H1 (cell line): ENCODE results near the gene TROAP. TPM values are rescaled to one million over a fixed set of nuclear protein-coding genes. Genes with fewer than 3 reads are reported as not detected.

Experiments used
- EZH2 ChIP-seq: fragments of 200-600 bp; sonication (generic); IDR thresholded peaks from 2 replicates; pipeline ENCODE4 v1.7.1; 2012; ENCODE audit warnings: low read depth, mild to moderate bottlenecking, moderate library complexity, low read length, inconsistent platforms; ENCODE audit not compliant: severe bottlenecking
- HDAC6 ChIP-seq: IDR thresholded peaks from one replicate; pipeline ENCODE4 v1.7.1; 2012; ENCODE audit warnings: low read depth, mild to moderate bottlenecking, inconsistent platforms, low read length, moderate library complexity
- RAD21 ChIP-seq, 2 experiments: IDR thresholded peaks in 1 of 2; conservative IDR thresholded peaks in 1 of 2; 2 replicates each; pipeline ENCODE4 v1.6.1; 2011; ENCODE audit warnings: low read depth in 2 of 2, low read length in 2 of 2, improper control_type of control experiment in 1 of 2, inconsistent platforms in 1 of 2, mild to moderate bottlenecking in 1 of 2, moderate library complexity in 1 of 2
- SIRT6 ChIP-seq: IDR thresholded peaks from one replicate; pipeline ENCODE4 v1.7.1; 2012; ENCODE audit warnings: low read length, inconsistent platforms
- SUZ12 ChIP-seq: fragments of 200-600 bp; sonication (generic); IDR thresholded peaks from 2 replicates; pipeline ENCODE4 v1.6.1; 2012; ENCODE audit warnings: mild to moderate bottlenecking, inconsistent platforms, low read length, moderate library complexity, mixed read lengths
- polyA plus RNA-seq, 7 experiments: library from polyadenylated mRNA; depleted of rRNA in 3 of 7; stranded (reverse) in 5 of 7; unstranded in 2 of 7; fragments of >200 nt in 5 of 7; fragments of 200-250 nt in 2 of 7; gene quantifications; 1 replicate in 5 of 7; 2 replicates in 1 of 7; 4 replicates in 1 of 7; pipeline versions ENCODE4 v1.2.1 to v1.2.3, GENCODE V29; 2011 to 2013; ENCODE audit warnings: missing spikeins in 2 of 7, mixed read lengths in 2 of 7
- total RNA-seq: library from RNA; stranded (reverse); fragmentation: NEBNext Ultra II Directional; extraction: Animal tissue kit (Norgen Biotek cat#: 25700); gene quantifications from 2 replicates; pipeline ENCODE4 v1.2.1, GENCODE V29; 2021
- TF ChIP-seq, protein P1 (sequence below), 3 experiments: IDR thresholded peaks; 1 replicate in 2 of 3; 2 replicates in 1 of 3; pipeline versions ENCODE4 v1.5.1 to v1.6.1; 2011; ENCODE audit warnings: low read length in 3 of 3, mild to moderate bottlenecking in 3 of 3, inconsistent platforms in 2 of 3, low read depth in 1 of 3, moderate library complexity in 1 of 3; ENCODE audit not compliant: insufficient read depth in 1 of 3; ENCODE audit errors: control extremely low read depth in 1 of 3

TROAP gene
- total and polyA plus RNA-seq, 2 of the 8 experiments (the other 6 are each of a cell fraction or from before 2014, with no cell fraction given) = 36.7 to 52.0 TPM

DNA sequence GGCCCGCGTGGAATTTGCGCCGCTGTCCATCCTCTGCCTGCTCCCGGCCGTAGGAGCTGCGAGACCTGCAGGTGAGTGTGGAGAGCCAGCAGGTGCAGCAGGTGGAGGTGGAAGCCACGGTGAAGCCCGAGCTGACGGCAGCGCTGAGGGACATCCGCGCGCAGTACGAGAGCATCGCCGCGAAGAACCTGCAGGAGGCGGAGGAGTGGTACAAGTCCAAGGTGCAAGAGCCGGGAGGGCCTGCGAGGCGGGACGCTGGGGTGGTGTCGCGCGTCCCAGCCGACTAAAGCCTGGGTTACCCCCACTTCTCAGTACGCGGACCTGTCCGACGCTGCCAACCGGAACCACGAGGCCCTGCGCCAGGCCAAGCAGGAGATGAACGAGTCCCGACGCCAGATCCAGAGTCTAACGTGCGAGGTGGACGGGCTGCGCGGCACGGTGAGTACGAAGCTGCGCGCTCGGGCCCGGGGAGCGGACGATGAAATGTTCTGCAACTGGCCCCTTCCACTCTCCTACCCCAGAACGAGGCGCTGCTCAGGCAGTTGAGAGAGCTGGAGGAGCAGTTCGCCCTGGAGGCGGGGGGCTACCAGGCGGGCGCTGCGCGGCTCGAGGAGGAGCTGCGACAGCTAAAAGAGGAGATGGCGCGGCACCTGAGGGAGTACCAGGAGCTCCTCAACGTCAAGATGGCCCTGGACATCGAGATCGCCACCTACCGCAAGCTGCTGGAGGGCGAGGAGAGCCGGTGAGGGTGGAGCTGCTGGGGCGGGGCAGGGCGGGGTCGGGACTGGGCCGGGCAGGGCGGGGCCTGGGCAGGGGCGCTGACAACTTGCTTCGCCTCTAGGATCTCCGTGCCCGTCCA is 26.0 kb upstream of the TROAP start (continued):
- TF ChIP-seq, protein P1, sequence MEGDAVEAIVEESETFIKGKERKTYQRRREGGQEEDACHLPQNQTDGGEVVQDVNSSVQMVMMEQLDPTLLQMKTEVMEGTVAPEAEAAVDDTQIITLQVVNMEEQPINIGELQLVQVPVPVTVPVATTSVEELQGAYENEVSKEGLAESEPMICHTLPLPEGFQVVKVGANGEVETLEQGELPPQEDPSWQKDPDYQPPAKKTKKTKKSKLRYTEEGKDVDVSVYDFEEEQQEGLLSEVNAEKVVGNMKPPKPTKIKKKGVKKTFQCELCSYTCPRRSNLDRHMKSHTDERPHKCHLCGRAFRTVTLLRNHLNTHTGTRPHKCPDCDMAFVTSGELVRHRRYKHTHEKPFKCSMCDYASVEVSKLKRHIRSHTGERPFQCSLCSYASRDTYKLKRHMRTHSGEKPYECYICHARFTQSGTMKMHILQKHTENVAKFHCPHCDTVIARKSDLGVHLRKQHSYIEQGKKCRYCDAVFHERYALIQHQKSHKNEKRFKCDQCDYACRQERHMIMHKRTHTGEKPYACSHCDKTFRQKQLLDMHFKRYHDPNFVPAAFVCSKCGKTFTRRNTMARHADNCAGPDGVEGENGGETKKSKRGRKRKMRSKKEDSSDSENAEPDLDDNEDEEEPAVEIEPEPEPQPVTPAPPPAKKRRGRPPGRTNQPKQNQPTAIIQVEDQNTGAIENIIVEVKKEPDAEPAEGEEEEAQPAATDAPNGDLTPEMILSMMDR (IDR thresholded peaks at IDR 0.05; ENCODE audit: control extremely low read depth in 1 of 3, insufficient read depth in 1 of 3, low read depth in 1 of 3, low read length in 3 of 3) = peak in 2 of 3 experiments; percentile 29 to 32; a peak in 3 of 4 replicates
- TF ChIP-seq RAD21 (IDR thresholded peaks at IDR 0.05 in 1 of 2, conservative IDR thresholded peaks at IDR 0.05 in 1 of 2; ENCODE audit: low read depth in 2 of 2, low read length in 2 of 2) (0 out of 4 replicates have a peak, but pooled peaks of 1 of the 2 experiments have one; percentile 3), SIRT6 (no peak), EZH2 (peak; percentile 78), HDAC6 (no peak), SUZ12 (peak; percentile 86)
